BLaER1 treated with 17β-estradiol and CSF1 and Interleukin-3, amounts not matched to agents 10 nM and 100 nM (cell line): ENCODE results near the gene EGLN3.
"Not testable (repeated sequence)": the region's sequence is repeated elsewhere in the genome, so short reads cannot be mapped to it uniquely, and the experiment has no call there.

Experiments used
- H3K27ac ChIP-seq, 11 experiments: shearing (Covaris generic); formaldehyde crosslinking; 2 replicates each; pipeline ENCODE4 v1.8.1; 2022
- H3K27me3 ChIP-seq, 11 experiments: shearing (Covaris generic); formaldehyde crosslinking; 2 replicates each; pipeline ENCODE4 v1.8.1; 2022
- H3K36me3 ChIP-seq, 11 experiments: shearing (Covaris generic); formaldehyde crosslinking; 2 replicates each; pipeline ENCODE4 v1.8.1; 2022
- H3K4me1 ChIP-seq, 10 experiments: shearing (Covaris generic); formaldehyde crosslinking; 2 replicates each; pipeline ENCODE4 v1.8.1; 2022
- H3K4me2 ChIP-seq, 11 experiments: shearing (Covaris generic); formaldehyde crosslinking; 2 replicates each; pipeline ENCODE4 v1.8.1; 2022
- H3K4me3 ChIP-seq, 10 experiments: shearing (Covaris generic); formaldehyde crosslinking; 2 replicates each; pipeline ENCODE4 v1.8.1; 2022
- H3K9ac ChIP-seq, 11 experiments: shearing (Covaris generic); formaldehyde crosslinking; 2 replicates each; pipeline ENCODE4 v1.8.1; 2022
- H3K9me3 ChIP-seq, 11 experiments: shearing (Covaris generic); formaldehyde crosslinking; replicated peaks in 1 of 11; 2 replicates each; pipeline ENCODE4 v1.8.1; 2022
- H4K20me1 ChIP-seq, 11 experiments: shearing (Covaris generic); formaldehyde crosslinking; 2 replicates each; pipeline ENCODE4 v1.8.1; 2022
- Cebpa-rat ChIP-seq, 11 experiments: shearing (Covaris generic); IDR thresholded peaks; 2 replicates each; pipeline ENCODE4 v1.8.1; 2022

EGLN3 gene

DNA sequence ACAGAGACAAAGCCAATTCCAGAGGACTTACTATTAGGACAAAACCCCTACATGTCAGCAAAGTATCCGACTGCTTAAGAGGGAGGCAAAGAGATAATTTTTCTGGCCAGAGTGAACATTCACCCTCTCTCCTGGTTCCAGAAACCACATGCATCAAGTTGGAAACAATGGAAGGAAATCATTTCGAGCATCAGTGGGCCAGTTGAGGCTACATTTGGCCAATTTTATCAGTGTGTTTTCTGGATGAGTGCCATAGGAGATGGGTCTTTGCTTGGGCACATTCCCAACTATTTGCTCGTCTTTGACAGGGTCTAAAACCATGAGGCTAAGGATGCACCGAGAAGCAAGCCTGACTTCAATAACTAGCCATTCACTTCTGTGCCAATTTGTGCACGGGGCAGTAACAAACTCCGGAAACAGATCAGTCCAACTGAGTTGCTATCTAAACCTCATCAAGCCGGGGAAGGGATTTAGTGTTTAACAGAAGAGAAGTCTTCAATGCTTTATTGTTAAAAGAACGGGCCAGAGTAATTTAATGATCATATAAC lies 17.4 kb downstream of the EGLN3 start:
- no peaks in the 10 kb centered on the region for H4K20me1 ChIP-seq
- peaks cover 0 to 5% (median 0%) of the 10 kb centered on the region in 10 experiments; a peak in 1 of 20 replicates for H3K4me1 ChIP-seq
- no peak overlapping the region for H3K4me3 ChIP-seq
- H3K4me2 ChIP-seq, result no peak overlapping the region
- no peak overlapping the region for H3K9ac ChIP-seq
- TF ChIP-seq Cebpa-rat (IDR thresholded peaks at IDR 0.05), result no peak
- no peaks in the 10 kb centered on the region for H3K27me3 ChIP-seq
- no peaks in the 10 kb centered on the region for H3K9me3 ChIP-seq
- no peaks in the 10 kb centered on the region for H3K36me3 ChIP-seq
- H3K27ac ChIP-seq, result no peak overlapping the region

DNA sequence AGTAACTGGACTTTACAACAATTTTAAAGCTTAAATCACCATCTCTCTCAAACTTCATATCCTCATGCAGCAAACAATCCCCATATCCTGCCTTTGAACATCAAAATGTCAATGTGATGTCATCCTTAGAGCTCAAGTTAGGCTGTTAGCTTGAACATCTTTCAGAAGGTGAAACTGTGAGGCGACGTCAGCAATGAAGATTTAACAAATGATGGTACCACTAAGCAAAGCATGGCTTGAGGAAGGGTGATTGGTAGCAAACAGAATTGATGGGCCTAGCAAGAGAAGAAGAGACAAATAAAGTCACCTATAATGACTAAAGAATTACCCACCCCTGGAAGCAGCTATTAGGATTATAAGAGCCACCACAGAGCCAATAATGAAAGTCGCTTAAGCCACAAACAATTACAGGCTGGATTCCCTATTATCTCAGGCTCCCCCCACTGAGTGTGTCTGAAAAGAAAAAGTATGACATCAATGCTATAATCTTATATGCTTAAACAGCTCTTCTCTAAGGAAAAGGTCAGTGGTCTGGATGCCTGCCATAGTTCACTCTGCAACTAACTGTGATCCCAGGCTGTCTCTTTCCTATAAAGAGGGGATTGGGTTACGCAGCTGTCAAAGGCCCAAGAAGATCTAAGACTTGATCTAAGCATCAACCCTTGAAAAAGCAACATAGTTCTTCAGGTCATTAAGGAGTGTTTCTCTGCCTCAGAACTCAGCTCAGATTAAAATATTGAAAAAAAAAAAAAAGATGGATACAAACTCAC lies 18.1 kb downstream of the EGLN3 start:
- Histone ChIP-seq H3K9me3 (no peaks in the 10 kb centered on the region), H4K20me1 (no peaks in the 10 kb centered on the region), H3K4me2 (no peak overlapping the region), H3K27ac (no peak overlapping the region), H3K27me3 (no peaks in the 10 kb centered on the region), H3K36me3 (no peaks in the 10 kb centered on the region), H3K9ac (no peak overlapping the region), H3K4me3 (no peak overlapping the region), H3K4me1 (peaks cover 0 to 5% (median 0%) of the 10 kb centered on the region in 10 experiments; a peak in 1 of 20 replicates)
- TF ChIP-seq Cebpa-rat (IDR thresholded peaks at IDR 0.05), result no peak

DNA sequence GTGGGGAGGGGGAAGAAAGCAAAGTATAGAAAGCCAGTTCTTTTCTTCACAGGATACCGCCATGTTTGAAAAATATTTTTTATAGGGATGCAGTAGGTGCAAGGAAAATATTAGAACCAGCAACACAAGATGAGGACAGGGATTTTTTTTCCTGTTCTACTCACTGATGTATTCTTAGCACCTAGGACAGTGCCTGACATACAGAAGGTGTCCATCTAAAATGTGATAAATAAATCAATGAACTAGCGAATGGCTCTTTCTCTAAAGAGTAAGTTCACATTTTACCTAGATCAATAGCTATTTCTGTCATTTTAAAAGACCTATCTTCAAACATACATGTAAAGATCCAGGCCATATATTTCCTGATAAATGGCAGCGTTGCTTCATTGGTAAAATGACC lies 18.8 kb downstream of the EGLN3 start:
- Histone ChIP-seq H3K36me3 (no peaks in the 10 kb centered on the region), H4K20me1 (no peaks in the 10 kb centered on the region), H3K9ac (no peak overlapping the region), H3K9me3 (no peaks in the 10 kb centered on the region), H3K4me1 (peaks cover 0 to 5% (median 0%) of the 10 kb centered on the region in 10 experiments; a peak in 1 of 20 replicates), H3K27ac (no peak overlapping the region), H3K27me3 (no peaks in the 10 kb centered on the region), H3K4me2 (no peak overlapping the region), H3K4me3 (no peak overlapping the region)
- no peak for TF ChIP-seq Cebpa-rat (IDR thresholded peaks at IDR 0.05)

DNA sequence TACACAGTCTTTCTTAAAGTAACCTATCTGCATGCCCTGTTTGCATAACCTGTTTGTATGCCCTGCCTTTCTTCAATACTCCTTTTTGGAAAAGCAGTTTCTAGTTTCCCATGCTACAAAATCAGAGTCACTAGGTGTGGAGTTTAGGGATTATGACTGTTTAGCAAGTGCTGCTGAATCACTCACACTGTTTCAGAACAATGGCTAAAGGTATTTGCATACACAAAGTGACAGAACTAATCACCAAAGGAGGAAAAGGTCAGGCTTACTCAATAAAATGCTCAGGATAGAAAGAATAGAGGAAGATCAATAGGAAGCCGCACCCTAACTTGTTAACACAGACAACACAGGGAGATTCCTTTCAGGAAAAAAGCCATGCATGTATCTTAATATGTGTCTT lies 19.4 kb downstream of the EGLN3 start:
- Histone ChIP-seq H3K9ac (no peak overlapping the region), H3K4me3 (no peak overlapping the region), H3K9me3 (no peaks in the 10 kb centered on the region), H3K36me3 (no peaks in the 10 kb centered on the region), H3K27me3 (no peaks in the 10 kb centered on the region), H3K27ac (no peak overlapping the region), H3K4me2 (no peak overlapping the region), H3K4me1 (peaks cover 0 to 5% (median 0%) of the 10 kb centered on the region in 10 experiments; a peak in 1 of 20 replicates), H4K20me1 (no peaks in the 10 kb centered on the region)
- no peak for TF ChIP-seq Cebpa-rat (IDR thresholded peaks at IDR 0.05)

DNA sequence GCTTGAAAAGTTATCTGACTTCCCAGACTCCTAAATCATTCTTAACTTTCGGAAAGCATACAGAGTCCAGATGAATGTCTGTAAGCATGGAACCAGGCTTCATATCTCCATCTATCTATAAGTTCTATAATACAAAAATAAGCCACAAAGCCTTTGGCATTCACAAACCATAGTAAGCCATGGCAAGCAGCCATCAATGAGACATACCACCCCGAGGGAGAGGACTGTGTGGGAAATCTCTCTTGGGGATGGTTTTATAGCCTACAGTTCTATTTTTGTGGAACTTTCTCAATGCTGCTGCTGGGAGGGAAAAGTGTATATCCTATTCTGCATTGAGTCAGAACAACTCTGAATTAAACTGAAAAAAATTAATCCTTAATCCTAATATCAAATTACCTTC lies 20.4 kb downstream of the EGLN3 start:
- TF ChIP-seq Cebpa-rat (IDR thresholded peaks at IDR 0.05), result no peak
- Histone ChIP-seq H3K27me3 (no peaks in the 10 kb centered on the region), H3K4me3 (no peak overlapping the region), H3K4me2 (no peak overlapping the region), H3K4me1 (peaks cover 0 to 5% (median 0%) of the 10 kb centered on the region in 10 experiments; a peak in 1 of 20 replicates), H3K9me3 (no peaks in the 10 kb centered on the region), H3K9ac (no peak overlapping the region), H4K20me1 (no peaks in the 10 kb centered on the region), H3K27ac (no peak overlapping the region), H3K36me3 (no peaks in the 10 kb centered on the region)

DNA sequence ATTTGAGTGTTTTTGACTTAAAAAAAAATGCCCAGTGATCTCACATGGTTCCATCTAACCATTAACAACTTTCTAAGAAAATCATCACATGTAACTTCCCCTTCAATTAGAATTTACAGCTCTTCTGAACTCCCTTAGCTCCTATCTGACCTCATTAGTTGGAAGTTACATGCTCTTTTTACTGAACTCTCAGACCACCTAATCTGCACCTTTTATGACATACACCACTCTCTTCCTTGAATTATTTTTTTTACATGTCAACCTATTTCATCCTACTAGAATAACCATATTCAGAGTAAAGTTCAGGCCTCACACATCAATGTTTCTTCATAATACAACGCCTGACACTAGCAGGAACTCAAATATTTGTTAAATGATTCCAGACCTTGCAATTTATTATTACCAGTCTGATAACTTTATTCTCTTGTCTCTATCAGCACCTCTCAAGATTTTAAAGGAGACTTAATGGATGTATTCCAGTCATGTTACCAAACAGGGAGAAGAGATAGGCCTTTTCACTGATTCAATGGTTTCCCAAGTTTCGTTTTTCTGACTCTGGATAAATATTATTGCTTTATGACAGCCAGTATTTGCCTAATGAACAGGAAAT lies 21.0 kb downstream of the EGLN3 start:
- Histone ChIP-seq H3K36me3 (no peaks in the 10 kb centered on the region), H3K27ac (no peak overlapping the region), H3K9ac (no peak overlapping the region)

DNA sequence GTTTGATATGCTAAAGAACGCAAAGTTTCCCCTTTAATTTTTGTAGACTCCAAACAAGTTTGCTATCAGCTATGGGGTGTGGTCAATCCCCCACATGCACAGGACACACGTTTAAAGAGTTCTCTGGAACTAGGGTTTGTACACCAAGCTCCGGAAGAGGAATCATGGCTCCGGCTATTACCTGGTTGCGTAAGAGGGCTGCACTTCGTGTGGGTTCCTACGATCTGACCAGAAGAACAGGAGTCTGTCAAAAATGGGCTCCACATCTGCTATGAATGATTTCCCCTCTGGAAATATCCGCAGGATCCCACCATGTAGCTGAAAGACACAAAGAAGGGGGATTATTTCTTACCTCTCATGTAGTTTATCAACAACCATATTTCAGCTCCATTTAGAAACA lies 22.0 kb downstream of the EGLN3 start:
- peak in 1 of 11 experiments; percentile 58; a peak in 3 of 22 replicates for TF ChIP-seq Cebpa-rat (IDR thresholded peaks at IDR 0.05)
- no peaks in the 10 kb centered on the region for H4K20me1 ChIP-seq
- peaks cover 0 to 7% (median 0%) of the 10 kb centered on the region in 10 experiments; a peak in 2 of 20 replicates for H3K4me1 ChIP-seq
- no peaks in the 10 kb centered on the region for H3K9me3 ChIP-seq
- H3K4me2 ChIP-seq, result no peak overlapping the region
- H3K27me3 ChIP-seq, result no peaks in the 10 kb centered on the region
- H3K36me3 ChIP-seq, result no peaks in the 10 kb centered on the region
- no peak overlapping the region for H3K4me3 ChIP-seq
- H3K27ac ChIP-seq, result no peak overlapping the region
- H3K9ac ChIP-seq, result no peak overlapping the region

More for the DNA sequence above, 21.0 kb downstream of the EGLN3 start:
- TF ChIP-seq Cebpa-rat (IDR thresholded peaks at IDR 0.05), result no peak
- Histone ChIP-seq H3K4me2 (no peak overlapping the region), H3K9me3 (no peaks in the 10 kb centered on the region), H3K27me3 (no peaks in the 10 kb centered on the region), H3K4me3 (no peak overlapping the region), H3K4me1 (peaks cover 0 to 5% (median 0%) of the 10 kb centered on the region in 10 experiments; a peak in 1 of 20 replicates), H4K20me1 (no peaks in the 10 kb centered on the region)

DNA sequence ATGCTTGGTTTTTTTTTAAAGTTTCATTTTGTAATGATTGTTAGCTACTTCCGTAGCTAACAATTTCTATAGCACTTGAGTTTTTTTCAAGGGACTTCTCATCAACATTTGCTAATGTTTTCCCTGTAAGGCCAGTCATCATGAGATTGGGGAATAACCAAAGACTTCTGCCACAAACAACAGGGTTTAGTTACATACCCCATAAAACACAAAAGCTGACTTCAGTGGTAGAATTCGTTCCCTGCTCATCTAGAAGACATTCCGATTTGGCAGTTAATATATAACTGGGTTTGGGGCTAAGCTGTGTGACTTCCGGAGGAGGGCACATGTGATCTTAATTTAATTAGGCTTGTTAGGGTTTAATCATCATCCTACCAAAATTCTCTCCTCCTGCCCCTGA lies 22.9 kb downstream of the EGLN3 start:
- no peak overlapping the region for H3K4me2 ChIP-seq
- no peaks in the 10 kb centered on the region for H3K27me3 ChIP-seq
- H3K9ac ChIP-seq, result no peak overlapping the region
- peaks cover 0 to 7% (median 0%) of the 10 kb centered on the region in 10 experiments; a peak in 2 of 20 replicates for H3K4me1 ChIP-seq
- TF ChIP-seq Cebpa-rat (IDR thresholded peaks at IDR 0.05), result no peak
- H3K4me3 ChIP-seq, result no peak overlapping the region
- no peaks in the 10 kb centered on the region for H3K36me3 ChIP-seq
- no peaks in the 10 kb centered on the region for H3K9me3 ChIP-seq
- H4K20me1 ChIP-seq, result no peaks in the 10 kb centered on the region
- no peak overlapping the region for H3K27ac ChIP-seq

DNA sequence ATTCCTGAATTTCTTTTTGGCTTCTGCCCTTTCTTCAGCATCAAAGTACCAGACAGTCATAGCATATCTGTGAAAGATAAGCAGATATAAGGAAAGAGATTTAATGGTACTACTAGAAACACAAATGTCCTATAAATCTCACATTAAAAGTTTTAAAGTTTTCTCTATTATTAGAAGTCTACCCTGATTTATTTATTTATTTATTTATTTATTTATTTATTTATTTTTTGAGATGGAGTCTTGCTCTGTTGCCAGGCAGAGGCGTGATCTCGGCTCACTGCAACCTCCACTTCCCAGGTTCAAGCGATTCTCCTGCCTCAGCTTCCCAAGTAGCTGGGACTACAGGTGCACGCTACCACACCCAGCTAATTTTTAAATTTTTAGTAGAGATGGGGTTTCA lies 23.9 kb downstream of the EGLN3 start:
- not testable (repeated sequence) for H3K4me1 ChIP-seq, H3K36me3 ChIP-seq, H3K9ac ChIP-seq, H3K27ac ChIP-seq, H3K9me3 ChIP-seq, H3K27me3 ChIP-seq, H3K4me2 ChIP-seq, H4K20me1 ChIP-seq, H3K4me3 ChIP-seq
